GM10248 (cell line): Measurements from ENCODE around the gene TPM1.

Source experiments
- CTCF ChIA-PET: fragments of 300-600 bp; sonication (Branson Sonifier 250); formaldehyde crosslinking; extraction: SDS; loops from one replicate; lab custom pipeline; 2021; ENCODE audit warnings: antibody characterized with exemption; lab: Yijun Ruan, JAX
- POLR2A ChIA-PET: fragments of 350-650 bp; sonication (Branson Sonifier 250); formaldehyde crosslinking; extraction: SDS; loops from one replicate; lab custom pipeline; 2020; ENCODE audit warnings: antibody characterized with exemption; lab: Yijun Ruan, JAX
- DNase-seq: peaks from one replicate; pipeline ENCODE4 v3.0.0; 2012; ENCODE audit errors: extremely low spot score
- TF ChIP-seq, protein P1 (sequence below): IDR thresholded peaks from 2 replicates; pipeline ENCODE4 v1.5.1; 2012; ENCODE audit warnings: mild to moderate bottlenecking, low read depth; ENCODE audit errors: extremely low read depth, missing control alignments, control extremely low read depth

TPM1 gene

GRCh38 chr15:63085289-63085688 is 42.7 kb downstream of the TPM1 start:
- TF ChIP-seq, protein P1, sequence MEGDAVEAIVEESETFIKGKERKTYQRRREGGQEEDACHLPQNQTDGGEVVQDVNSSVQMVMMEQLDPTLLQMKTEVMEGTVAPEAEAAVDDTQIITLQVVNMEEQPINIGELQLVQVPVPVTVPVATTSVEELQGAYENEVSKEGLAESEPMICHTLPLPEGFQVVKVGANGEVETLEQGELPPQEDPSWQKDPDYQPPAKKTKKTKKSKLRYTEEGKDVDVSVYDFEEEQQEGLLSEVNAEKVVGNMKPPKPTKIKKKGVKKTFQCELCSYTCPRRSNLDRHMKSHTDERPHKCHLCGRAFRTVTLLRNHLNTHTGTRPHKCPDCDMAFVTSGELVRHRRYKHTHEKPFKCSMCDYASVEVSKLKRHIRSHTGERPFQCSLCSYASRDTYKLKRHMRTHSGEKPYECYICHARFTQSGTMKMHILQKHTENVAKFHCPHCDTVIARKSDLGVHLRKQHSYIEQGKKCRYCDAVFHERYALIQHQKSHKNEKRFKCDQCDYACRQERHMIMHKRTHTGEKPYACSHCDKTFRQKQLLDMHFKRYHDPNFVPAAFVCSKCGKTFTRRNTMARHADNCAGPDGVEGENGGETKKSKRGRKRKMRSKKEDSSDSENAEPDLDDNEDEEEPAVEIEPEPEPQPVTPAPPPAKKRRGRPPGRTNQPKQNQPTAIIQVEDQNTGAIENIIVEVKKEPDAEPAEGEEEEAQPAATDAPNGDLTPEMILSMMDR, result no peak
- ChIA-PET POLR2A (no interaction called here), CTCF (interaction anchor here (11.8 kb wide), 1 partner anchor 38 kb away, joined by 164 read pairs; no protein-coding TSS in a partner anchor)
- DNase-seq, result no peak

- TF ChIP-seq, protein P1, result no peak
- no peak for DNase-seq
- CTCF ChIA-PET, result interaction anchor here (0.8 to 11.8 kb wide), 4 partner anchors 9 to 39 kb away, joined by 3 to 164 read pairs (median 4); no protein-coding TSS in a partner anchor
- POLR2A ChIA-PET, result no interaction called here
Observed at GRCh38 chr15:63086271-63086670, 43.7 kb downstream of the TPM1 start.

DNA sequence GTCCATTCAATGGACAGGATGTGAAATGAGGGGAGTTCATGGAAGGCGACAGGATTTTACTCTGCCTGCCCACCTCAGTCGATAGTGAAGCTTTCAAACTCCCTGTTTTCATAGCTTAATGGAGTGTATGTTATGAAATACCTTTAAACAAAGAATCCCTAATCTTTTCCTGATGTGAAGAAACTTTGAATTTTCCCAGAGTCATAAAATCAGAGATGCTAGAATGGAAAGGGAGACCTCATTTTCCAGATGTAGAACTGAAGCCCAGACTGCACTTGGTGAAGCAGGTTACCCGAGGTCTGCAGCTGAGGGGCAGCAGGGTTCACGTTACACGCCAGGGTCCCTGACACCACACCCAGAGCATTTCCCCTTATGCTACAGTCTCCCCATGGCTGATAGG is 44.4 kb downstream of the TPM1 start:
- POLR2A ChIA-PET, result no interaction called here

GRCh38 chr15:63088533-63089245 is 46.1 kb downstream of the TPM1 start:
- ChIA-PET CTCF (interaction anchor here (11.8 kb wide), 1 partner anchor 42 kb away, joined by 164 read pairs; no protein-coding TSS in a partner anchor), POLR2A (interaction anchor here (0.5 kb wide), 1 partner anchor 51 kb away, joined by 3 read pairs; no protein-coding TSS in a partner anchor)
- TF ChIP-seq, protein P1, result no peak
- no peak for DNase-seq

More for the DNA sequence above, 44.4 kb downstream of the TPM1 start:
- CTCF ChIA-PET, result interaction anchor here (0.8 to 11.8 kb wide), 4 partner anchors 8 to 40 kb away, joined by 3 to 164 read pairs (median 4); no protein-coding TSS in a partner anchor
- TF ChIP-seq, protein P1, result no peak
- no peak for DNase-seq

DNA sequence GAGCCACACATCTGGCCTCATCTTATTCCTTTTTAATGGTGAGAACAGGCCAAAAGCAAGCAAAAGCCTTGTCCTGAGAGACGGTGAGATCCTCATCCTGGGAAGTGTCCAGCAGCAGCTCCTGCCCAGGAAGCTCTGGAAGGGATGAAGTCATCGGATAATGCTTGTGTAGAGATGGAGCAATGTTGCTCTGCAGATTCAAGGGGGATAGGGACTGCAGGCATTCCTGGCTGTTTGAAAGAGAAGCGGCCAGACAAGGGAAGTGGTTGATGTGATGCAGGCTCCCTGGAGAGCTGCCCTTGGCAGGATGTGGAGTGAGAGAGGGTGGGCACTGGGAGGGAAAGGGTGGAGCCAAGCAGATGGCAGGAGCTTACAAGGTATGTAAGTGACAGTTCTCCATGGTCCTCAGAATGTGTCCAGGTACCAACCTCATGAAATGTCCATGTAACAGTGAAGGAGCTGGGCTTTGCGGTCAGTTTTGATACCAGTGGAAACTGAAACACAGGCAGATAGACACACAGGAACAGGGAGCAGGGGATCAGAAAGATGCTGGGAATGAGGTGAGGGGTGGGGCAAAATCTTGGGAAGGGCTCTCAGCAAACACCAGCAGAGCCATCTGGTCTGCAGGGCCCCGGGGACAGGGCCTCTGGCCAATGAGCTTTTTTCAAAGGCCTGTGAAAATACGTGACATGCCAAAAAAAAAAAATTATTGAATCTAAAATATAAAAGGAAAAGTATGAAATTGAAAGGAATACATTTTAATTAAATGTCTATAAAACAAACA is 46.9 kb downstream of the TPM1 start:
- DNase-seq, result no peak
- TF ChIP-seq, protein P1, result no peak
- CTCF ChIA-PET, result interaction anchor here (0.9 to 11.8 kb wide), 2 partner anchors 22 to 42 kb away, joined by 3 to 164 read pairs; no protein-coding TSS in a partner anchor
- POLR2A ChIA-PET, result no interaction called here

DNA sequence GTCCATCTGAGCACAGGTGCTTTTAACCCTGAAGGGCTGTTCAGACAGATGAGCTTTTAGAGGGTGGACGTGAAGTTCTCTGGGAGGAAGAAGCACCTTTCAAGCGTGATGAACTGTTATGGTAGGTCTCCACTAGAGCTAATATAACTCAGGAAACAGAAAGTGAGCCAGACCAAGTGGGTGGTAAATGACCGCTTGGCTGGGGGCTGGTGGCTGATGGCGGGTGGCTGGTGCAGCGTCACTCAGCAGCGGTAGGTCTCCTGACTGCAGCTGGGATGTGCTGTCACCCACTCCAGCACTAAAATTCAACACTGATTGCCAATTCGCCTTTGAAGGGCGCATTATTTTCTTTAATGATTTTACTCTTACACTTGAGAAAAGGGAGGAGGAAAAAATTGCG is 47.9 kb downstream of the TPM1 start:
- TF ChIP-seq, protein P1, result no peak
- CTCF ChIA-PET, result interaction anchor here (0.9 to 11.8 kb wide), 3 partner anchors 21 to 43 kb away, joined by 3 to 164 read pairs (median 4); no protein-coding TSS in a partner anchor
- POLR2A ChIA-PET, result no interaction called here
- no peak for DNase-seq
